IPS-11a (cell line): ENCODE data around the gene LITAFD.
"Not testable (repeated sequence)": the region's sequence is repeated elsewhere in the genome, so short reads cannot be mapped to it uniquely, and the experiment has no call there.

Experiments
- H3K4me3 ChIP-seq: one replicate; pipeline ENCODE4 v1.5.1; 2013; ENCODE audit warnings: low read depth, low read length, control low read depth

LITAFD gene

GRCh38 chr16:8872071-8872470 lies 10.1 kb upstream of the LITAFD start:
- no peak overlapping the region for H3K4me3 ChIP-seq

- no peak overlapping the region for H3K4me3 ChIP-seq
Measured at GRCh38 chr16:8872967-8873865, 8.9 kb upstream of the LITAFD start.

GRCh38 chr16:8873866-8874195 lies 8.3 kb upstream of the LITAFD start:
- H3K4me3 ChIP-seq, result not testable (repeated sequence)

- no peak overlapping the region for H3K4me3 ChIP-seq
Measured at GRCh38 chr16:8874388-8874787, 7.8 kb upstream of the LITAFD start.

GRCh38 chr16:8875317-8875716 lies 6.8 kb upstream of the LITAFD start:
- not testable (repeated sequence) for H3K4me3 ChIP-seq

GRCh38 chr16:8877894-8878522 lies 4.1 kb upstream of the LITAFD start:
- H3K4me3 ChIP-seq, result no peak overlapping the region

GRCh38 chr16:8878523-8878911 lies 3.6 kb upstream of the LITAFD start:
- H3K4me3 ChIP-seq, result no peak overlapping the region

GRCh38 chr16:8880839-8881510 lies 1.2 kb upstream of the LITAFD start:
- H3K4me3 ChIP-seq, result no peak overlapping the region

- no peak overlapping the region for H3K4me3 ChIP-seq
Measured at GRCh38 chr16:8882725-8883377, 700 bp downstream of the LITAFD start.

GRCh38 chr16:8885674-8886592 lies 3.8 kb downstream of the LITAFD start:
- no peak overlapping the region for H3K4me3 ChIP-seq

- H3K4me3 ChIP-seq, result no peak overlapping the region
Measured at GRCh38 chr16:8886593-8887430, 4.7 kb downstream of the LITAFD start.

GRCh38 chr16:8887431-8887765 lies 5.2 kb downstream of the LITAFD start:
- H3K4me3 ChIP-seq, result no peak overlapping the region

- no peak overlapping the region for H3K4me3 ChIP-seq
Measured at GRCh38 chr16:8887952-8888560, 5.9 kb downstream of the LITAFD start.

- no peak overlapping the region for H3K4me3 ChIP-seq
Measured at GRCh38 chr16:8888951-8889892, 7.1 kb downstream of the LITAFD start.

GRCh38 chr16:8889893-8890548 lies 7.9 kb downstream of the LITAFD start:
- no peak overlapping the region for H3K4me3 ChIP-seq

- H3K4me3 ChIP-seq, result no peak overlapping the region
Measured at GRCh38 chr16:8890549-8890921, 8.4 kb downstream of the LITAFD start.

GRCh38 chr16:8892101-8892575 lies 10.0 kb downstream of the LITAFD start:
- no peak overlapping the region for H3K4me3 ChIP-seq

GRCh38 chr16:8893426-8893825 lies 11.3 kb downstream of the LITAFD start:
- H3K4me3 ChIP-seq, result no peak overlapping the region
